Transverse colon (tissue), 4 donors: ENCODE measurements around the gene TUBE1. TPM values are rescaled to one million over a fixed set of nuclear protein-coding genes. Genes with fewer than 3 reads are reported as not detected.

Experiments
- DNase-seq: peaks from one replicate; pipeline ENCODE4 v3.0.0-alpha.2; 2019
- H3K27ac ChIP-seq, 4 donors: fragments of 200-600 bp; sonication (generic); 2 replicates each; pipeline ENCODE4 v1.5.1; 2016 to 2018; ENCODE audit warnings: inconsistent platforms in 4 of 4
- H3K27me3 ChIP-seq: fragments of 200-600 bp; sonication (generic); 2 replicates; pipeline ENCODE4 v1.5.1; 2017; ENCODE audit warnings: inconsistent platforms
- H3K36me3 ChIP-seq, 4 donors: fragments of 200-600 bp; sonication (generic); 2 replicates each; pipeline ENCODE4 v1.5.1; 2017 to 2019; ENCODE audit warnings: inconsistent platforms in 4 of 4
- H3K4me1 ChIP-seq, 4 donors: fragments of 200-600 bp; sonication (generic); 2 replicates each; pipeline ENCODE4 v1.5.1; 2017 to 2020; ENCODE audit warnings: inconsistent platforms in 4 of 4
- H3K4me3 ChIP-seq, 4 donors: fragments of 200-600 bp; sonication (generic); 1 replicate in 1 of 4; 2 replicates in 3 of 4; pipeline versions ENCODE4 v1.5.1 to v1.6.1; 2017 to 2019; ENCODE audit warnings: inconsistent platforms in 4 of 4
- H3K9me3 ChIP-seq, 2 donors: fragments of 200-600 bp; sonication (generic); 2 replicates each; pipeline ENCODE4 v1.5.1; 2017 to 2019; ENCODE audit warnings: inconsistent platforms in 2 of 2
- EP300 ChIP-seq: sonication (generic); formaldehyde crosslinking; IDR thresholded peaks from one replicate; pipeline ENCODE4 v1.6.1; 2017; ENCODE audit warnings: antibody characterized with exemption, low read depth
- POLR2A ChIP-seq: fragments of 450-650 bp; IDR thresholded peaks from one replicate; pipeline ENCODE4 v1.6.1; 2016; ENCODE audit warnings: antibody characterized with exemption, mild to moderate bottlenecking, moderate library complexity
- POLR2AphosphoS5 ChIP-seq, 3 donors: sonication (generic); formaldehyde crosslinking; IDR thresholded peaks; one replicate each; pipeline ENCODE4 v1.6.1; 2016; ENCODE audit warnings: antibody characterized with exemption in 3 of 3
- WGBS, 2 donors: methylation state at CpG; one replicate each; pipeline ENCODE4 v1.1.5; 2018; ENCODE audit warnings: low coverage in 1 of 2; 5-methylcytosine and 5-hydroxymethylcytosine counted together
- in situ Hi-C, 4 donors: fragments of 200-750 bp; cut with MboI; loops; one replicate each; pipeline versions ENCODE4 v1.15.0 to v1.15.1; 2017; ENCODE audit warnings: low sequenced_read_pairs in 3 of 4, low pct_ligation_motif_present in 1 of 4, low pct_unique_long_range_greater_than_20kb in 1 of 4
- intact Hi-C: fragments of 100-400 bp; cut with DNase I; formaldehyde crosslinking; loops from one replicate; pipeline ENCODE4 v1.15.1; 2023; ENCODE audit warnings: low total_unique reads
- total RNA-seq, 4 donors: library from RNA; depleted of rRNA; stranded (reverse); fragments of >200 nt; gene quantifications; one replicate each; pipeline ENCODE4 v1.1.0, GENCODE V29; 2016
- TF ChIP-seq, protein P1 (sequence below), 5 experiments: fragments of 200-600 bp in 3 of 5; fragments of 450-650 bp in 2 of 5; sonication (generic) in 3 of 5; IDR thresholded peaks; 1 replicate in 2 of 5; 2 replicates in 3 of 5; pipeline ENCODE4 v1.5.1; 2016 to 2017; ENCODE audit warnings: antibody characterized with exemption in 5 of 5, inconsistent platforms in 3 of 5, mild to moderate bottlenecking in 2 of 5, moderate library complexity in 1 of 5

TUBE1 gene
- total RNA-seq, 4 donors from 2014 or later, result 15.9 to 48.4 (median 26.5) TPM

DNA sequence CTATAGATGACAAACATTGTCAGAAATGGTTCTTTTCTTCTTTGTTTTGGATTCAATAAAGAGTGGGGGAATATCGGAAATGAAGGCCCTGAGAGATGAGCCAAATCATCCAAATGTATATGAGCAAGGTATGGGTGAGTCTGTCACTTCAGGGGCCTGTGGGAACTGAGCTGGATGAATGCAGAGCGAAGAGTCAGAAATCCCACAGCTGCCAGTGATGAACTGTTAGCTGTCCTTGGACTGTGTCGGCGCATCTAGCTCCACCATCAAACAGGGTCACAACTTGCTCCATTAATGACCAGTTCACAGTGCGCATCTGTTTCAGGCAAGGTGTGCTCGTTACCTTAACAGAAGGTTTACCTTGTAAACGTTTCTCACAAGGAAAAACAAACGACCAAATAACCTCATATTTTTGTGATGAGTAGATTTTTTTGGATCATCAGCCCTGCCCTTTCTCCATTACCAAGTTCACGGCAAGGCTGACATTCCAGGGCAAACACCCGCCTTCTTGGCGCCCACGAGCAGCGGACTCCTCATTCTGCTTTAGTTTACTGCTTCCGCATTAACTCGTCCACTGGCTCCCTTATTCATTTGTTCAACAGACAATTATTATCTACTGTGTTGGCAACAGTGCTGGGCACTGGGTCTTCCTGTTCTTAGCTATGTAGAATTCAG is 48.4 kb downstream of the TUBE1 start:
- H3K27ac ChIP-seq, result peak overlapping the region; percentile 55 to 73 (median 66)
- no peaks in the 10 kb centered on the region for H3K27me3 ChIP-seq
- 83 to 100% methylated on average over 2 to 15 of the region's 15 CpGs for WGBS, 2 donors
- no peak overlapping the region for H3K4me3 ChIP-seq
- H3K36me3 ChIP-seq, result no peaks in the 10 kb centered on the region
- peaks cover 5 to 16% (median 10%) of the 10 kb centered on the region in 4 donors for H3K4me1 ChIP-seq
- no peaks in the 10 kb centered on the region for H3K9me3 ChIP-seq
- in situ Hi-C loops, result loop anchor here in 1 of 4 donors (25.0 kb wide), 1 partner anchor 777 kb away; a partner anchor contains a TSS
- intact Hi-C loops, result no loop called here
- DNase-seq, result no peak
- TF ChIP-seq EP300 (no peak), POLR2A (no peak), POLR2AphosphoS5 (IDR thresholded peaks at IDR 0.05) (no peak)
- TF ChIP-seq, protein P1, sequence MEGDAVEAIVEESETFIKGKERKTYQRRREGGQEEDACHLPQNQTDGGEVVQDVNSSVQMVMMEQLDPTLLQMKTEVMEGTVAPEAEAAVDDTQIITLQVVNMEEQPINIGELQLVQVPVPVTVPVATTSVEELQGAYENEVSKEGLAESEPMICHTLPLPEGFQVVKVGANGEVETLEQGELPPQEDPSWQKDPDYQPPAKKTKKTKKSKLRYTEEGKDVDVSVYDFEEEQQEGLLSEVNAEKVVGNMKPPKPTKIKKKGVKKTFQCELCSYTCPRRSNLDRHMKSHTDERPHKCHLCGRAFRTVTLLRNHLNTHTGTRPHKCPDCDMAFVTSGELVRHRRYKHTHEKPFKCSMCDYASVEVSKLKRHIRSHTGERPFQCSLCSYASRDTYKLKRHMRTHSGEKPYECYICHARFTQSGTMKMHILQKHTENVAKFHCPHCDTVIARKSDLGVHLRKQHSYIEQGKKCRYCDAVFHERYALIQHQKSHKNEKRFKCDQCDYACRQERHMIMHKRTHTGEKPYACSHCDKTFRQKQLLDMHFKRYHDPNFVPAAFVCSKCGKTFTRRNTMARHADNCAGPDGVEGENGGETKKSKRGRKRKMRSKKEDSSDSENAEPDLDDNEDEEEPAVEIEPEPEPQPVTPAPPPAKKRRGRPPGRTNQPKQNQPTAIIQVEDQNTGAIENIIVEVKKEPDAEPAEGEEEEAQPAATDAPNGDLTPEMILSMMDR (IDR thresholded peaks at IDR 0.05), result no peak

DNA sequence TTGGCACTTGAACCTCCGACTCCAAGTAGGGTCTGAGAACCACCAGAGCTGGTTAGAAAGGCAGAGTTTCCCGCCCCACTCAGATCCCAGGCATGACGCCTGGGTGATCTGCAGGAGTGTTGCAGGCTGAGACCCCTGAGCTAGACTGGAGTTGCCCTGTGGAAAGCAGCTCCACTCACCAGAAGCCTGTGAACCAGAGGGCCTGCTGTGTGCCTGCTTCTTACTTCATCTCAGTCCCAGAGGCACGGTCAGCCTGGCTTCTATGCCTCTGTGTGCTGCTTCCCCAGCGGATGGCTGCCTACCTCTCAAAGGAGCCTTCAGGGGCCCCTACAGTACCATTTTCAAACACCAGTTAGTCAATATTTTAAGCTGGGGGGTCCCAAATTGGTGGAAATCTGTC is 49.0 kb downstream of the TUBE1 start:
- TF ChIP-seq POLR2A (no peak), POLR2AphosphoS5 (IDR thresholded peaks at IDR 0.05) (no peak), EP300 (no peak)
- TF ChIP-seq, protein P1 (IDR thresholded peaks at IDR 0.05), result no peak
- no peak for DNase-seq

DNA sequence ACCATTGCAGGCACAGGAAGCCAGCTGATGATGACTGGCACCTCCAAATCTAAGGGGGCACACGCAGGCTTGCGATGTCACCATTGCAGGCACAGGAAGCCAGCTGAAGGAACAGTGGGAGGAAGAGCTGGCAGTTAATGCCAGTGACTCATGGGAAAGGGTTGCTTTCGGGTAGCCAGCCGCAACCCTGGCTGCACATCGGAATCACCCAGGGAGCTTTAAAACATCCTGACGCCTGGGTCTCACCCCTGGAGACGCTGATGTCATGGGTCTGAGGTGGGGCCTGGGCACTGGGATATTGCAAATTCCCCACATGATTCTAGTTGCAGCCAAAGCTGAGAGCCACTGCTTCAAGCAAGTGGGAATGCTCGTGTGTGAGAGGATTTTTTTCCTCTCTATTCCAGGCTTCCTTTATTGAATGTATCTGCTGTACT is 49.5 kb downstream of the TUBE1 start:
- TF ChIP-seq POLR2AphosphoS5 (IDR thresholded peaks at IDR 0.05), result peak; percentile 5 to 40 (median 35)
- TF ChIP-seq POLR2A, result no peak
- in situ Hi-C loops, result loop anchor here in 1 of 4 donors (25.0 kb wide), 1 partner anchor 775 kb away; a partner anchor contains a TSS
- intact Hi-C loops, result no loop called here
- peak; percentile 40 for DNase-seq
- H3K27me3 ChIP-seq, result no peaks in the 10 kb centered on the region
- H3K4me3 ChIP-seq, result no peak overlapping the region
- H3K4me1 ChIP-seq, result peaks cover 5 to 12% (median 8%) of the 10 kb centered on the region in 4 donors
- H3K36me3 ChIP-seq, result no peaks in the 10 kb centered on the region
- no peaks in the 10 kb centered on the region for H3K9me3 ChIP-seq
- H3K27ac ChIP-seq, result peak overlapping the region; percentile 55 to 73 (median 66)
- 72% methylated on average over 8 of the region's 8 CpGs; no CpG with 5 or more reads in 1 of the 2 donors for WGBS, 2 donors

More for the DNA sequence above, 49.0 kb downstream of the TUBE1 start:
- Histone ChIP-seq H3K27me3 (no peaks in the 10 kb centered on the region), H3K36me3 (no peaks in the 10 kb centered on the region), H3K9me3 (no peaks in the 10 kb centered on the region), H3K27ac (peak overlapping the region; percentile 55 to 73 (median 66)), H3K4me3 (no peak overlapping the region), H3K4me1 (peaks cover 5 to 14% (median 9%) of the 10 kb centered on the region in 4 donors)
- intact Hi-C loops (no loop called here), in situ Hi-C loops (loop anchor here in 1 of 4 donors (25.0 kb wide), 1 partner anchor 776 kb away; a partner anchor contains a TSS)
- WGBS, 2 donors, result 73% methylated on average over 5 of the region's 5 CpGs; no CpG with 5 or more reads in 1 of the 2 donors

DNA sequence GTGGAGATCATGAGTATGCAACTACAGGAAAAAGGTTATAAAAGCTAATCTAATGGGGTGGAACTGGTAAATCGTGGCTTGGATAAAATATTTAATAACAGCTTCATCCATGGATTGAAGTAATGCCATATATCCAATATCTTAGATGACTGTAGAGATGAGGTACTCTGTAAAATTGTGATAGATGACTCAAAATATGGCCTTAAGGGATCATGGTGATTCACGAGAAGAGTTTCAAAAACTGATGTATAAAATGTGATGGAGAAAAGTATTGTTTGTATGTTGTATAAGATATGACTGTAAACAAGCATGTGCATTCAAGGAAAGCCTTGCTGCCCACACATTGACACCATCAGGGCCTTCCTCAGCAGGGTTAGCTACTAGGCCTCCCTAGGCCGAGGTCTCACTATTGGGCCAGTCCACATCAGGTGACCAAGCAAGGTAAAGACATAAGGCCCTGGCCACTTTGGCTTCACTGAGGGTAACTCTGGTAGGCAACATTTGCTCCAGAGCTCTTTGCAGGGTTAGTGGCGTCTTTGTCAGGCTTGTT is 51.1 kb downstream of the TUBE1 start:
- Histone ChIP-seq H3K4me1 (peaks cover 5 to 17% (median 11%) of the 10 kb centered on the region in 4 donors), H3K27ac (peak overlapping the region in 3 of 4 donors; percentile 8 to 73 (median 42)), H3K9me3 (no peaks in the 10 kb centered on the region), H3K27me3 (no peaks in the 10 kb centered on the region), H3K4me3 (no peak overlapping the region), H3K36me3 (no peaks in the 10 kb centered on the region)
- 81 to 86% methylated on average over 3 to 4 of the region's 4 CpGs for WGBS, 2 donors
- no peak for DNase-seq
- in situ Hi-C loops, result loop anchor here in 1 of 4 donors (25.0 kb wide), 1 partner anchor 774 kb away; a partner anchor contains a TSS
- no peak for TF ChIP-seq POLR2A
- no peak for TF ChIP-seq POLR2AphosphoS5 (IDR thresholded peaks at IDR 0.05)
- TF ChIP-seq, protein P1 (IDR thresholded peaks at IDR 0.05), result no peak
- TF ChIP-seq EP300, result no peak
- intact Hi-C loops, result no loop called here
